H1 (cell line): ENCODE results near the gene ECT2L. TPM values are rescaled to one million over a fixed set of nuclear protein-coding genes. Genes with fewer than 3 reads are reported as not detected.

Experiments used
- CTCF ChIA-PET: fragments of 300-600 bp; sonication (Branson Sonifier 250); formaldehyde crosslinking; loops from one replicate; lab custom pipeline; 2021; ENCODE audit not compliant: partially characterized antibody; lab: Charles Lee
- POLR2A ChIA-PET: fragments of 300-600 bp; sonication (Branson Sonifier 250); formaldehyde crosslinking; loops from one replicate; lab custom pipeline; 2021; ENCODE audit warnings: inconsistent platforms; ENCODE audit not compliant: partially characterized antibody; lab: Charles Lee
- DNase-seq, 2 experiments: peaks; one replicate each; pipeline versions ENCODE4 v3.0.0 to v3.0.0-alpha.2; 2010 to 2022; ENCODE audit warnings: low spot score in 2 of 2, low read depth in 1 of 2, mixed read lengths in 1 of 2
- FAIRE-seq: peaks from 2 replicates; lab custom pipeline; 2011; peaks lifted over from hg19 to GRCh38; lab: Jason Lieb, UNC
- H2AFZ ChIP-seq: 2 replicates; pipeline ENCODE4 v1.8.1; 2012; ENCODE audit warnings: low read length, inconsistent platforms
- H2AK5ac ChIP-seq: 2 replicates; pipeline ENCODE4 v1.6.1; 2013; ENCODE audit warnings: low read depth, low read length
- H2BK120ac ChIP-seq: replicated peaks from 2 replicates; pipeline ENCODE3; 2013; ENCODE audit warnings: low read depth, low read length, inconsistent platforms
- H2BK12ac ChIP-seq: 2 replicates; pipeline ENCODE4 v1.6.1; 2013; ENCODE audit warnings: low read depth, low read length
- H2BK15ac ChIP-seq: 2 replicates; pipeline ENCODE4 v1.6.1; 2013; ENCODE audit warnings: low read length
- H2BK20ac ChIP-seq: 2 replicates; pipeline ENCODE4 v1.6.1; 2013; ENCODE audit warnings: low read length
- H2BK5ac ChIP-seq: 2 replicates; pipeline ENCODE4 v1.6.1; 2013; ENCODE audit warnings: low read depth, low read length
- H3K14ac ChIP-seq: 2 replicates; pipeline ENCODE4 v1.6.1; 2013; ENCODE audit warnings: inconsistent platforms; ENCODE audit not compliant: insufficient read length
- H3K18ac ChIP-seq: 2 replicates; pipeline ENCODE4 v1.6.1; 2013; ENCODE audit warnings: low read length; ENCODE audit errors: extremely low read depth
- H3K23ac ChIP-seq: 2 replicates; pipeline ENCODE4 v1.6.1; 2013; ENCODE audit warnings: inconsistent platforms; ENCODE audit not compliant: insufficient read length
- H3K23me2 ChIP-seq: 2 replicates; pipeline ENCODE4 v1.6.1; 2013; ENCODE audit warnings: low read depth, low read length
- H3K27ac ChIP-seq: 2 replicates; pipeline ENCODE4 v1.6.1; 2011; ENCODE audit warnings: low read depth, low read length, inconsistent platforms
- H3K27me3 ChIP-seq, 4 experiments: replicated peaks in 1 of 4; 1 replicate in 1 of 4; 2 replicates in 3 of 4; pipeline versions ENCODE4 v1.6.1 to v1.8.1; 2011 to 2013; ENCODE audit warnings: low read length in 3 of 4, mild to moderate bottlenecking in 3 of 4, inconsistent platforms in 2 of 4, mixed read lengths in 2 of 4, moderate library complexity in 1 of 4; ENCODE audit not compliant: control insufficient read depth in 3 of 4, insufficient read depth in 3 of 4; ENCODE audit errors: extremely low read depth in 1 of 4
- H3K36me3 ChIP-seq, 4 experiments: 2 replicates each; pipeline versions ENCODE4 v1.6.1 to v1.8.1; 2011 to 2013; ENCODE audit warnings: mild to moderate bottlenecking in 4 of 4, low read length in 3 of 4, moderate library complexity in 2 of 4, control low read depth in 1 of 4, inconsistent platforms in 1 of 4; ENCODE audit not compliant: insufficient read depth in 4 of 4, control insufficient read depth in 2 of 4
- H3K4ac ChIP-seq: replicated peaks from 2 replicates; pipeline ENCODE3; 2013; ENCODE audit warnings: low read length, low read depth, mixed read lengths, inconsistent platforms; ENCODE audit not compliant: insufficient read length
- H3K4me1 ChIP-seq, 4 experiments: replicated peaks in 1 of 4; 1 replicate in 1 of 4; 2 replicates in 3 of 4; pipeline versions ENCODE4 v1.6.1 to v1.8.1; 2011 to 2013; ENCODE audit warnings: low read length in 3 of 4, inconsistent platforms in 2 of 4, mixed read lengths in 1 of 4; ENCODE audit not compliant: insufficient read depth in 4 of 4, control insufficient read depth in 3 of 4
- H3K4me2 ChIP-seq, 2 experiments: 2 replicates each; pipeline versions ENCODE4 v1.6.1 to v1.8.1; 2011 to 2013; ENCODE audit warnings: low read depth in 2 of 2, low read length in 2 of 2, control low read depth in 1 of 2, inconsistent platforms in 1 of 2, mild to moderate bottlenecking in 1 of 2; ENCODE audit not compliant: insufficient read depth in 1 of 2
- H3K4me3 ChIP-seq, 4 experiments: fragments of 200-600, 300-600 bp in 1 of 4; sonication (generic), shearing (Covaris generic), sonication (Bioruptor Twin) in 1 of 4; 2 replicates each; pipeline versions ENCODE4 v1.5.1 to v1.8.1; 2011 to 2016; ENCODE audit warnings: low read length in 4 of 4, low read depth in 3 of 4, control low read depth in 2 of 4, inconsistent platforms in 2 of 4, mild to moderate bottlenecking in 2 of 4, mixed read lengths in 1 of 4, moderate library complexity in 1 of 4; ENCODE audit not compliant: insufficient read depth in 2 of 4; ENCODE audit errors: extremely low read depth in 1 of 4
- H3K56ac ChIP-seq: replicated peaks from 2 replicates; pipeline ENCODE3; 2013; ENCODE audit warnings: low read depth, mild to moderate bottlenecking, mixed read lengths, low read length, inconsistent platforms; ENCODE audit not compliant: insufficient read length
- H3K79me1 ChIP-seq: 2 replicates; pipeline ENCODE4 v1.6.1; 2013; ENCODE audit warnings: low read depth, low read length, control low read depth
- H3K79me2 ChIP-seq, 2 experiments: 2 replicates each; pipeline versions ENCODE4 v1.6.1 to v1.8.1; 2012 to 2013; ENCODE audit warnings: low read length in 2 of 2, mild to moderate bottlenecking in 2 of 2, inconsistent platforms in 1 of 2; ENCODE audit not compliant: insufficient read depth in 2 of 2, control insufficient read depth in 1 of 2
- H3K9ac ChIP-seq, 4 experiments: replicated peaks in 1 of 4; 1 replicate in 1 of 4; 2 replicates in 3 of 4; pipeline versions ENCODE4 v1.6.1 to v1.8.1; 2011 to 2013; ENCODE audit warnings: low read depth in 3 of 4, low read length in 3 of 4, control low read depth in 2 of 4, mild to moderate bottlenecking in 2 of 4, moderate library complexity in 2 of 4, inconsistent platforms in 1 of 4; ENCODE audit errors: extremely low read depth in 1 of 4
- H3K9me3 ChIP-seq, 2 experiments: 2 replicates each; pipeline versions ENCODE4 v1.6.1 to v1.8.1; 2012 to 2013; ENCODE audit warnings: mild to moderate bottlenecking in 2 of 2, moderate library complexity in 2 of 2, control low read depth in 1 of 2, inconsistent platforms in 1 of 2, low read depth in 1 of 2, low read length in 1 of 2, mixed read lengths in 1 of 2; ENCODE audit not compliant: insufficient read depth in 2 of 2
- H4K20me1 ChIP-seq, 2 experiments: replicated peaks in 1 of 2; 2 replicates each; pipeline versions ENCODE3 to v1.8.1; 2011 to 2013; ENCODE audit warnings: inconsistent platforms in 2 of 2, low read length in 2 of 2, mild to moderate bottlenecking in 1 of 2; ENCODE audit not compliant: insufficient read depth in 2 of 2, control insufficient read depth in 1 of 2
- H4K5ac ChIP-seq: 2 replicates; pipeline ENCODE4 v1.6.1; 2013; ENCODE audit warnings: low read length, low read depth, mixed read lengths, inconsistent platforms; ENCODE audit not compliant: insufficient read length
- H4K8ac ChIP-seq: 2 replicates; pipeline ENCODE4 v1.8.0; 2013; ENCODE audit warnings: mild to moderate bottlenecking, moderate library complexity, low read length, inconsistent platforms; ENCODE audit not compliant: insufficient read depth; ENCODE audit errors: extremely low read depth
- H4K91ac ChIP-seq: replicated peaks from 2 replicates; pipeline ENCODE3; 2013; ENCODE audit warnings: low read length, mixed read lengths, inconsistent platforms; ENCODE audit not compliant: insufficient read length
- ASH2L ChIP-seq: fragments of 200-600, 300-600 bp; sonication (generic); IDR thresholded peaks from one replicate; pipeline ENCODE4 v1.7.1; 2017; ENCODE audit warnings: low read length
- BCL11A ChIP-seq, 2 experiments: IDR thresholded peaks; one replicate each; pipeline ENCODE4 v1.6.1; 2011; ENCODE audit warnings: low read depth in 2 of 2, low read length in 2 of 2, mild to moderate bottlenecking in 2 of 2
- CBX5 ChIP-seq: fragments of 300-800, 300-1000 bp; sonication (generic); IDR thresholded peaks from 2 replicates; pipeline ENCODE4 v1.7.1; 2016; ENCODE audit warnings: antibody characterized with exemption, low read length, low read depth
- CTBP2 ChIP-seq: IDR thresholded peaks from 2 replicates; pipeline ENCODE4 v1.7.0; 2011; ENCODE audit warnings: borderline replicate concordance, mild to moderate bottlenecking, moderate library complexity, mixed read lengths, low read length; ENCODE audit not compliant: insufficient read depth, insufficient read length
- GTF2F1 ChIP-seq: IDR thresholded peaks from 2 replicates; pipeline ENCODE4 v1.6.1; 2012; ENCODE audit warnings: low read depth, low read length, improper control_type of control experiment, borderline replicate concordance
- KDM1A ChIP-seq: fragments of 200-600, 300-600 bp; sonication (generic); IDR thresholded peaks from 2 replicates; pipeline ENCODE4 v1.7.1; 2016; ENCODE audit warnings: mild to moderate bottlenecking, low read length, borderline replicate concordance
- MAFK ChIP-seq: IDR thresholded peaks from 2 replicates; pipeline ENCODE4 v1.6.1; 2012; ENCODE audit warnings: low read depth, mild to moderate bottlenecking, improper control_type of control experiment, low read length
- NANOG ChIP-seq: IDR thresholded peaks from 2 replicates; pipeline ENCODE4 v1.6.1; 2011; ENCODE audit warnings: low read length, low read depth, mild to moderate bottlenecking, inconsistent platforms; ENCODE audit not compliant: insufficient read depth, poor library complexity, severe bottlenecking
- PHF8 ChIP-seq: fragments of 200-600 bp; sonication (generic); conservative IDR thresholded peaks from 2 replicates; pipeline ENCODE4 v1.7.1; 2012; ENCODE audit warnings: low read depth, mild to moderate bottlenecking, inconsistent platforms, low read length, moderate library complexity
- POLR2AphosphoS5 ChIP-seq: IDR thresholded peaks from 2 replicates; pipeline ENCODE4 v1.6.1; 2011; ENCODE audit warnings: low read depth, low read length
- RAD21 ChIP-seq, 2 experiments: IDR thresholded peaks in 1 of 2; conservative IDR thresholded peaks in 1 of 2; 2 replicates each; pipeline ENCODE4 v1.6.1; 2011; ENCODE audit warnings: low read depth in 2 of 2, low read length in 2 of 2, improper control_type of control experiment in 1 of 2, inconsistent platforms in 1 of 2, mild to moderate bottlenecking in 1 of 2, moderate library complexity in 1 of 2
- SRF ChIP-seq: IDR thresholded peaks from 2 replicates; pipeline ENCODE4 v1.6.1; 2011; ENCODE audit warnings: mild to moderate bottlenecking, low read depth, low read length, moderate library complexity
- WGBS, 2 experiments: shearing (Covaris generic) in 1 of 2; methylation state at CpG; one replicate each; pipeline versions ENCODE4 v1.1.6 to v1.1.7; 2013 to 2015; ENCODE audit warnings: low lambda C conversion rate in 2 of 2, mixed read lengths in 2 of 2, inconsistent platforms in 1 of 2, low coverage in 1 of 2, missing lambda C conversion rate in 1 of 2; ENCODE audit not compliant: insufficient replicate concordance in 2 of 2, insufficient coverage in 1 of 2, insufficient read length in 1 of 2; ENCODE audit errors: extremely low coverage in 1 of 2, missing lambda C conversion rate in 1 of 2; 5-methylcytosine and 5-hydroxymethylcytosine counted together
- polyA plus RNA-seq, 7 experiments: library from polyadenylated mRNA; depleted of rRNA in 3 of 7; stranded (reverse) in 5 of 7; unstranded in 2 of 7; fragments of >200 nt in 5 of 7; fragments of 200-250 nt in 2 of 7; gene quantifications; 1 replicate in 5 of 7; 2 replicates in 1 of 7; 4 replicates in 1 of 7; pipeline versions ENCODE4 v1.2.1 to v1.2.3, GENCODE V29; 2011 to 2013; ENCODE audit warnings: missing spikeins in 2 of 7, mixed read lengths in 2 of 7
- total RNA-seq: library from RNA; stranded (reverse); fragmentation: NEBNext Ultra II Directional; extraction: Animal tissue kit (Norgen Biotek cat#: 25700); gene quantifications from 2 replicates; pipeline ENCODE4 v1.2.1, GENCODE V29; 2021
- TF ChIP-seq, protein P1 (sequence below): IDR thresholded peaks from 2 replicates; pipeline ENCODE4 v1.6.1; 2011; ENCODE audit warnings: low read length, improper control_type of control experiment

ECT2L gene
- total and polyA plus RNA-seq, 2 of the 8 experiments (the other 6 are each of a cell fraction or from before 2014, with no cell fraction given) = not detected

DNA sequence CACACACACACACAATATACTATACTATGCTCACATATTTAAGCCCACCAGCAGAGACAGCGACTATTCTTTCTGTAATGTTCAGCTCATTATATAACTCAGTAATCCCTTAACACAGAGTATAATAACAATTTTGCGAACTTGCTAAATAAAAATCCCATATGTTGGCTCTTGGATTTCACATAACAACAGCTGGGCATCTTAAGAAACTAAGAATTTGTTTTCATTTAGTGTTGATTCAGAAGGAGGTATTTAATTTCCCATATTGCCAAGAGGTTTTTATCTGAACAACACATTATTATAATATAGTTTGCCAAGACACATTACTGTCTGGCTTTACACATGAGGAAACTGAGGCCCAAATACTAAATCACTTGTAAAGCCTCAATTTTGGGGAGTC, 7.4 kb downstream of the ECT2L start:
- FAIRE-seq (no peak), DNase-seq (no peak)
- no peak overlapping the region for H2BK15ac ChIP-seq
- no peaks in the 10 kb centered on the region for H3K79me2 ChIP-seq
- H4K8ac ChIP-seq = no peak overlapping the region
- H3K4ac ChIP-seq = no peak overlapping the region
- ChIA-PET CTCF (interaction anchor here (0.7 to 0.9 kb wide), 3 partner anchors 13 to 745 kb away, joined by 3 read pairs; no protein-coding TSS in a partner anchor), POLR2A (no interaction called here)
- peaks cover 0 to 1% (median 0%) of the 10 kb centered on the region in 4 experiments; a peak in 1 of 7 replicates for H3K27me3 ChIP-seq
- H2AFZ ChIP-seq = no peak overlapping the region
- no peaks in the 10 kb centered on the region for H3K36me3 ChIP-seq
- no peak overlapping the region for H3K4me3 ChIP-seq
- no peaks in the 10 kb centered on the region; the same call in 1 of the 2 replicates for H3K23me2 ChIP-seq
- no peak overlapping the region for H3K4me2 ChIP-seq
- no peak overlapping the region for H3K27ac ChIP-seq
- no peaks in the 10 kb centered on the region for H4K20me1 ChIP-seq
- H2BK12ac ChIP-seq = no peak overlapping the region
- 91% methylated on average over 2 of the region's 2 CpGs; no CpG with 5 or more reads in 1 of the 2 experiments for WGBS, 2 experiments
- no peak overlapping the region for H2BK20ac ChIP-seq
- no peaks in the 10 kb centered on the region for H3K79me1 ChIP-seq
- no peak overlapping the region for H4K91ac ChIP-seq
- no peak overlapping the region for H4K5ac ChIP-seq
- H3K56ac ChIP-seq = no peak overlapping the region
- H3K9me3 ChIP-seq = no peaks in the 10 kb centered on the region
- no peak overlapping the region for H3K9ac ChIP-seq
- no peak overlapping the region for H2BK120ac ChIP-seq
- H3K23ac ChIP-seq = no peak overlapping the region
- H3K18ac ChIP-seq = no peak overlapping the region
- no peak overlapping the region for H3K14ac ChIP-seq
- no peak overlapping the region for H2BK5ac ChIP-seq
- H2AK5ac ChIP-seq = no peak overlapping the region
- H3K4me1 ChIP-seq = no peaks in the 10 kb centered on the region
- TF ChIP-seq GTF2F1 = no peak
- no peak for TF ChIP-seq KDM1A
- no peak for TF ChIP-seq BCL11A (IDR thresholded peaks at IDR 0.05; ENCODE audit: low read depth in 2 of 2, low read length in 2 of 2)
- TF ChIP-seq MAFK = no peak
- TF ChIP-seq CTBP2 = no peak
- no peak for TF ChIP-seq RAD21 (IDR thresholded peaks at IDR 0.05 in 1 of 2, conservative IDR thresholded peaks at IDR 0.05 in 1 of 2; ENCODE audit: low read depth in 2 of 2, low read length in 2 of 2)
- TF ChIP-seq SRF = no peak
- TF ChIP-seq NANOG = no peak
- no peak for TF ChIP-seq POLR2AphosphoS5
- no peak for TF ChIP-seq ASH2L
- TF ChIP-seq PHF8 = no peak
- no peak for TF ChIP-seq CBX5
- TF ChIP-seq, protein P1, sequence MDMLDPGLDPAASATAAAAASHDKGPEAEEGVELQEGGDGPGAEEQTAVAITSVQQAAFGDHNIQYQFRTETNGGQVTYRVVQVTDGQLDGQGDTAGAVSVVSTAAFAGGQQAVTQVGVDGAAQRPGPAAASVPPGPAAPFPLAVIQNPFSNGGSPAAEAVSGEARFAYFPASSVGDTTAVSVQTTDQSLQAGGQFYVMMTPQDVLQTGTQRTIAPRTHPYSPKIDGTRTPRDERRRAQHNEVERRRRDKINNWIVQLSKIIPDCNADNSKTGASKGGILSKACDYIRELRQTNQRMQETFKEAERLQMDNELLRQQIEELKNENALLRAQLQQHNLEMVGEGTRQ = no peak
